Neuron (in vitro differentiated cells): ENCODE data around the gene CYFIP2.
"Not testable (repeated sequence)": the region's sequence is repeated elsewhere in the genome, so short reads cannot be mapped to it uniquely, and the experiment has no call there.

Source experiments
- H2AFZ ChIP-seq: one replicate; pipeline ENCODE4 v1.6.1; 2013; ENCODE audit warnings: low read depth, mild to moderate bottlenecking, inconsistent platforms, low read length, moderate library complexity
- H3K27me3 ChIP-seq: one replicate; pipeline ENCODE4 v1.6.1; 2013; ENCODE audit warnings: low read length; ENCODE audit not compliant: insufficient read depth
- H3K36me3 ChIP-seq: one replicate; pipeline ENCODE4 v1.6.1; 2013; ENCODE audit warnings: low read length; ENCODE audit not compliant: insufficient read depth
- H3K4me1 ChIP-seq: one replicate; pipeline ENCODE4 v1.6.1; 2013; ENCODE audit warnings: low read length; ENCODE audit not compliant: insufficient read depth
- H3K4me3 ChIP-seq: 2 replicates; pipeline ENCODE4 v1.5.1; 2013; ENCODE audit warnings: mild to moderate bottlenecking, low read length, moderate library complexity
- H3K9me3 ChIP-seq: one replicate; pipeline ENCODE4 v1.6.1; 2013; ENCODE audit warnings: low read length

The CYFIP2 gene

GRCh38 chr5:157241483-157241882, 24.4 kb upstream of the CYFIP2 start:
- H3K4me3 ChIP-seq, result no peak overlapping the region
- H3K9me3 ChIP-seq, result no peaks in the 10 kb centered on the region
- H3K36me3 ChIP-seq, result no peaks in the 10 kb centered on the region
- peaks cover 6% of the 10 kb centered on the region for H3K4me1 ChIP-seq
- no peaks in the 10 kb centered on the region for H3K27me3 ChIP-seq
- H2AFZ ChIP-seq, result no peak overlapping the region

- H3K27me3 ChIP-seq, H3K4me1 ChIP-seq, H3K36me3 ChIP-seq, H2AFZ ChIP-seq, H3K9me3 ChIP-seq, H3K4me3 ChIP-seq: not testable (repeated sequence)
Measured at GRCh38 chr5:157244704-157245103, 21.2 kb upstream of the CYFIP2 start.

GRCh38 chr5:157245476-157245875, 20.4 kb upstream of the CYFIP2 start:
- Histone ChIP-seq H3K27me3 (no peaks in the 10 kb centered on the region), H3K4me1 (peaks cover 6% of the 10 kb centered on the region), H2AFZ (peak overlapping the region; percentile 12)

GRCh38 chr5:157245886-157246285, 20.0 kb upstream of the CYFIP2 start:
- peaks cover 6% of the 10 kb centered on the region for H3K4me1 ChIP-seq
- peak overlapping the region; percentile 12 for H2AFZ ChIP-seq
- no peaks in the 10 kb centered on the region for H3K27me3 ChIP-seq
- H3K9me3 ChIP-seq, result no peaks in the 10 kb centered on the region
- H3K4me3 ChIP-seq, result no peak overlapping the region
- H3K36me3 ChIP-seq, result no peaks in the 10 kb centered on the region

More at GRCh38 chr5:157245476-157245875, 20.4 kb upstream of the CYFIP2 start:
- no peaks in the 10 kb centered on the region for H3K36me3 ChIP-seq
- H3K4me3 ChIP-seq, result no peak overlapping the region
- H3K9me3 ChIP-seq, result no peaks in the 10 kb centered on the region

- Histone ChIP-seq H3K4me1 (peaks cover 6% of the 10 kb centered on the region), H3K27me3 (no peaks in the 10 kb centered on the region), H3K36me3 (no peaks in the 10 kb centered on the region), H3K4me3 (no peak overlapping the region), H3K9me3 (no peaks in the 10 kb centered on the region), H2AFZ (no peak overlapping the region)
Measured at GRCh38 chr5:157247267-157247666, 18.7 kb upstream of the CYFIP2 start.

GRCh38 chr5:157248821-157249470, 17.0 kb upstream of the CYFIP2 start:
- H3K4me3 ChIP-seq, result no peak overlapping the region
- peaks cover 6% of the 10 kb centered on the region for H3K4me1 ChIP-seq
- no peaks in the 10 kb centered on the region for H3K27me3 ChIP-seq
- H3K36me3 ChIP-seq, result no peaks in the 10 kb centered on the region
- no peak overlapping the region for H2AFZ ChIP-seq
- no peaks in the 10 kb centered on the region for H3K9me3 ChIP-seq

- H2AFZ ChIP-seq, result no peak overlapping the region
- H3K36me3 ChIP-seq, result no peaks in the 10 kb centered on the region
- no peaks in the 10 kb centered on the region for H3K27me3 ChIP-seq
- H3K4me3 ChIP-seq, result no peak overlapping the region
- H3K9me3 ChIP-seq, result no peaks in the 10 kb centered on the region
- no peaks in the 10 kb centered on the region for H3K4me1 ChIP-seq
Measured at GRCh38 chr5:157252711-157253465, 13.0 kb upstream of the CYFIP2 start.

- H3K27me3 ChIP-seq, result no peaks in the 10 kb centered on the region
- H2AFZ ChIP-seq, result no peak overlapping the region
- H3K4me1 ChIP-seq, result no peaks in the 10 kb centered on the region
- H3K36me3 ChIP-seq, result no peaks in the 10 kb centered on the region
- no peaks in the 10 kb centered on the region for H3K9me3 ChIP-seq
- no peak overlapping the region for H3K4me3 ChIP-seq
Measured at GRCh38 chr5:157253547-157253946, 12.4 kb upstream of the CYFIP2 start.

GRCh38 chr5:157258450-157258849, 7.5 kb upstream of the CYFIP2 start:
- Histone ChIP-seq H3K4me3 (no peak overlapping the region), H2AFZ (no peak overlapping the region), H3K9me3 (no peaks in the 10 kb centered on the region), H3K36me3 (no peaks in the 10 kb centered on the region), H3K4me1 (no peaks in the 10 kb centered on the region), H3K27me3 (no peaks in the 10 kb centered on the region)

- H3K9me3 ChIP-seq, result no peaks in the 10 kb centered on the region
- no peaks in the 10 kb centered on the region for H3K27me3 ChIP-seq
- H3K4me1 ChIP-seq, result no peaks in the 10 kb centered on the region
- no peak overlapping the region for H3K4me3 ChIP-seq
- H2AFZ ChIP-seq, result no peak overlapping the region
- H3K36me3 ChIP-seq, result no peaks in the 10 kb centered on the region
Measured at GRCh38 chr5:157259699-157260098, 6.2 kb upstream of the CYFIP2 start.

- Histone ChIP-seq H3K4me3 (no peak overlapping the region), H2AFZ (no peak overlapping the region), H3K9me3 (no peaks in the 10 kb centered on the region), H3K27me3 (no peaks in the 10 kb centered on the region), H3K36me3 (no peaks in the 10 kb centered on the region), H3K4me1 (peaks cover 25% of the 10 kb centered on the region)
Measured at GRCh38 chr5:157263496-157264090, 2.3 kb upstream of the CYFIP2 start.

- H3K36me3 ChIP-seq, result peaks cover 8% of the 10 kb centered on the region
- peak overlapping the region; percentile 77 for H2AFZ ChIP-seq
- peak overlapping the region; percentile 67 for H3K4me3 ChIP-seq
- H3K9me3 ChIP-seq, result no peaks in the 10 kb centered on the region
- H3K4me1 ChIP-seq, result peaks cover 28% of the 10 kb centered on the region
- H3K27me3 ChIP-seq, result no peaks in the 10 kb centered on the region
Measured at GRCh38 chr5:157266286-157267007, 524 bp downstream of the CYFIP2 start.

GRCh38 chr5:157267025-157267424, 1.1 kb downstream of the CYFIP2 start:
- H3K27me3 ChIP-seq, result no peaks in the 10 kb centered on the region
- peak overlapping the region; percentile 67 for H3K4me3 ChIP-seq
- peaks cover 28% of the 10 kb centered on the region for H3K4me1 ChIP-seq
- peaks cover 11% of the 10 kb centered on the region for H3K36me3 ChIP-seq
- H3K9me3 ChIP-seq, result no peaks in the 10 kb centered on the region
- H2AFZ ChIP-seq, result no peak overlapping the region
